Islet of Langerhans (tissue), 1 donor: Measurements from ENCODE around the gene FEM1B.

Experiments used
- FAIRE-seq: peaks from one replicate; lab custom pipeline; 2011; peaks lifted over from hg19 to GRCh38; lab: Jason Lieb, UNC

Gene FEM1B

DNA sequence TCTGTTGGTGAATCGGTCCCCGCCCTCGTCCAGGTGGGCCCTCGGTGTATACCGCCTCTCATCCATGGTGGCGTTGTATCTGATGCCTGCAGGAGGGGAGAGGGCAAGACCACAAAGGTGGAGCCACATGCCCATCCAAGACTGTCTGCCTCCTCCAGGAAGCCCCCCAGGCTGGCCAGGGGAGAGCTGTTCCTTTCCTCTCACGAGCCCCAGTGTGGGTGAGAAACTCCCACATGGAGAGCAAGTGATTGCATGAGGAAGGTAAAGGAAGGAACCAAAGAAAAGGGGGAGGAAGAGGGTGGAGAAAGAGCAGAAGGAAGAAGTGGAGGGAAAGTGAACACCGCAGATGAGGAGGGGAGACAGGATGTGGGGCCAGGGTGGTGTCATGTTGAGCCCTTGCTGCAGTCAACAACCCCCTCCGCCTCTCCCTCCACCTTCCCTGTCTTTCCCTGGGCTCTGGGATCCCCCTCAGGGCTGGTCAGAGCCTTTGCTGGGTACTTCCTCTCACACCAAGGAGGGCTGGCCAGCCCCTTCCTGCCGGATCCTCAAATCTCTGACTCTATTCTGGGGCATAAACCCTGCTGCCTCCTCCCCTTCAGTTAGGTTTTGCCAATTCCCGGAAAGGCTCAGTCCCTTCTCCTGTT lies 49.3 kb downstream of the FEM1B start:
- FAIRE-seq = no peak

DNA sequence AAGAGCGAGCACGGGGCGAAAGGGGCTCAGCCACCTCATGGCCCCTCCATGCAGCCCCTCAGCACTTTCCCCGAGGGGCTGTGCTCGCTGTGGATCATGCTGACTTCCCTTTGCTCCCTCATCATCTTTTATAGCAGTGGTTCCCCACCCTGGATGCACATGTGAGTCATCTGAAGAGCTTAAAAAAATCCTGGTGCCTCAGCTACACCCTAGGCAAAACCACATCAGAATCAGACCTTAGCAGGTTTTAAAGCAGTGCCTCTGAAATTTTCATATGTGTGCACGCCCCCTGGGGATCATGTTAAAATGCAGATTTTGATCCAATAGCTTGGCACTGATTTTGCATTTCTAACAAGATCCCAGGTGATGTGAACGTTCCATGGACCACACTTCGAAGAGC lies 50.9 kb downstream of the FEM1B start:
- FAIRE-seq = no peak

DNA sequence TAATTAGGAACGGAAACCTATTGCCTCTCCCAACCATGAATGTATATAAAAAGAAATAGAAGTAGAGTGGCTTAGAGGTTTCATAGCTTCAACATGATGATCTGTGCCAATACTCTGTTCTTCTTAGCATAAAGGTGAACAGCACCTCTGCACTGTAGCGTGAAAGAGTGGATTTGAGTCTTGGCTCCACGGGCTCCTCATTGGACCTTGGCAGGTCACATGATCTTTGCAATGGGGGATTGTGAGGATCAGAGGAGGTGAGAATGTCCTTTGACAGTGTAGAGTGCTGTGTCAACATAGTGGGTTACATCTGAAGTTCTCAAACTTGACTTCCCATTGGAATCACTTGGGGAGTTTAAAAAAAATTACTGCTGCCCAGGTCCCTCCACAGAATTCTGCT lies 51.4 kb downstream of the FEM1B start:
- no peak for FAIRE-seq

DNA sequence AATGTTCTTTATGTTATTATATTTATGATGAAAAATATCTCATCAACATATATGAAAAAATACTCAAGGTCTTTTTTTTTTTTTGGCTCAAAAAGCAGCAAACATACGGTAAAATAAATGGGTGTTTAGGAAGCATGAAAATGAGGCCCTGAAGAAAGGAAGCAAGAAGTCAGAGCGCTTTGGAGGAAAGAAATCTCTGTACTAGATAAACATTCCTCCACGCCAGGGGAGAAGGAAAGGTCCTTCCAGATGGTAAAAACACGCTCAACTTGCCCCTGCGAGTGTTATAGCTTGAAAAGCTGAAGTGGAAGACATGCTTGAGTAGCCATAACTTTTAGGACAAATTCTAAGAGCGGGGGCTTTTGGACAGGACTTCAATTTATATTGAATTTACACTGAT lies 52.9 kb downstream of the FEM1B start:
- no peak for FAIRE-seq

DNA sequence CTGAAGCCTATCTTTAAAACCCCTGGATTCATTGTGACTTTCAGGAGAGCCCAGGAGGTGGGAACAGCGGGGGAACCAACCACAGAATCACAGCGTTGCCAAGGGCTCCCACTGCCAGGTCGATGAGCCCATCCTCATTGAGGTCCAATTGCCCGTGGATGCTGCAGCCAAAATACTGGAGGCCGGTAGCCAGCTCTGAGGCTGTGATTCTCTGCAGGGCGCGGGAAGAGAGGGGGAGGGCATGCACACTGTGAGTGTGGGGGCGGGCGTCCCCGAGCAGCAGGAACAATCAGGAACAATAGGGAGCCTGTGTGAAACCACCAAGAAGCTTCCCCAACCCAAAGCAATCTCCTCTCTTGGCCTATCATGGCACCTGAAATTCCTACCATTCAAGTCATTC lies 53.4 kb downstream of the FEM1B start:
- FAIRE-seq = no peak

DNA sequence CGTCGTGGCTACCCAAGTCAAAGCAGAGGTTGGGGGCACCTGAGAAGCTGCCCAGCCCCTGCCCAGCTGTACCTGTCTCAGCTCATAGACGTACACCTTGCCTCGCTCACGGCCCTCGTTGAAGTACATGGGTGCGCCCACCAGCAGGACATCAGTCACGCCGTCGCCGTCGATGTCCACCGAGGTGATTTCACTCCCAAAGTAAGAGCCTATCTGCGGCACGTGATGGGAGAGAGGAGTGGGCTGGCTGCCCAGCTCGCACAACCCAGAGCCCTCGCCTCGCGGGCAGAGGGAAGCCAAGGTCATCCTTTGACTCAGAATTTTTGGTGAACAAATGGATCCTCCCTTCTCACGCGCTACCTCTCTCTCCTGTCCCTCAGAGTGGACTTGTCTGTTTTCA lies 54.7 kb downstream of the FEM1B start:
- FAIRE-seq = no peak

DNA sequence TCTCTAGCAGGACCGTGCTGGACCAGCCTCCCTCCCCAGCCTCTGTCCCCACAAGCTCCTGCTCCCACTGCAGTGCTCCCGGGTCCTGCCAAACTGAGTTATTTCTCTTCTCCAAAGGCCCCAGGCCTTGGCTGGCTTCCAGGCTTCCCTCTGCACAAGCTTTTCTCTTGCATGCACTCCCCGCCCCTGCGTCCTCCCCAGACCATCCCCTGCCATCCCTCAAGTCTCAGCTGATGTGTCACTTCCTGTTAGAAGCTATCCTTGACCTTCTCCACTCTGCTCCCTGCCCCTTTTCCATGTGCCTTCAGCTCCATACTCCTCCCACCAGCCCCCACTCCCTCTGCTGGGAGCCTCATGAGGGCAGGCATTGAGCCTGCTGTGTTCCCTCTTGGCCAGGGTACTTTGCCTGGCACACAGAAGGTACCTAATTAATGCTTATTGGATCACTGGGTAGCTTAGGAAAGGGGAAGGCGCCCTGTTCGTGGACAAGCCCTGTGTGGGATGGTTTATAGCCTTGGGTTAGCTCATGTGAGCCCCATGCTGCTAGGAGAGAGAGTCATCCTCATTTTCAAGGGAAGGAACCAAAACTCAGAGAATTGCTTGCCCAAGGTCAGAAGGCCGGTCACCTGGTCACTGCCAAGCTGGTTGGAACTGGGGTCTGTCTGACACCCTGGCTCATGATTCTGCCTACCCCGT lies 56.4 kb downstream of the FEM1B start:
- FAIRE-seq = no peak

DNA sequence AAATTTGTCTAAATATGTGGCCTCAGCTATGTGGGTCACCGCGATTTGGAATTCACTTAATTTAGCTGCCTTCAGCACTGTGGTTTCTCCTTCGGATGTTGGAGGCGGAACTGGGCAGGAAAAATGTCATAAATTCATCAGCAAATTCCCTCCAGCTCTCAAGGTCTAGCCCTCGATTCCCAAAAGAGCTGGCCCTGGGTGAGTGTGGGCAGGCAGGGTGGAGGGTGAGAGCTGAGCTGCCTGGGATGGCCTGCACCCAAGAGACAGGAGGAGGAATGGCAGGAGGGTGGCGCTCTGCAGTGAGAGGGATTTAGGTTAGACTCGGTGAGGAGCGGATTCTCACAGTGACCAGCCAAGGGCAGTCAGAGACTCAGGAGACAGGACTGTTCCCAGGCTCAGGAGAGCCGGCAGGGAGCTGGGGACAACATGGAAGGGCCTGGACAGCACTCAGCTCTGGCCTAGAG lies 57.1 kb downstream of the FEM1B start:
- FAIRE-seq = no peak

DNA sequence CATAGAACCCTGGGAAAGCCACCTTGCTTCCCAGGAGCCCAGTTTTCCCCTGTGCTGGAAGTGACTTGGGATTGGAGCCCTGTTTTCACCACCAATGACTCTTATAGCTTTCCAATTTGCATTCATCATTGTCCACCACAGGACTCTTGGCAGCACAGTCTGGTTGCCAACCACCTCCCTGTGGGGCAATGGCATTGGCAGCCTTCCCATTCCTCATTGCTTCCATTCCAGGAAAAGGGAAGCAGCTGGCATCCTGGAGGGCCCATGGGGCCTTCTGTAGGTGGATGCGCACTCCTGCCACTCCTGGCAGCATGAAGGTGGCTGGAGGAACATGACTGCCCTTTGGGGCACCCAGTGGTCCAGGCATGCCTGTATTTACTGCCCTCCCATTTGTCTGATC lies 57.7 kb downstream of the FEM1B start:
- FAIRE-seq = no peak

DNA sequence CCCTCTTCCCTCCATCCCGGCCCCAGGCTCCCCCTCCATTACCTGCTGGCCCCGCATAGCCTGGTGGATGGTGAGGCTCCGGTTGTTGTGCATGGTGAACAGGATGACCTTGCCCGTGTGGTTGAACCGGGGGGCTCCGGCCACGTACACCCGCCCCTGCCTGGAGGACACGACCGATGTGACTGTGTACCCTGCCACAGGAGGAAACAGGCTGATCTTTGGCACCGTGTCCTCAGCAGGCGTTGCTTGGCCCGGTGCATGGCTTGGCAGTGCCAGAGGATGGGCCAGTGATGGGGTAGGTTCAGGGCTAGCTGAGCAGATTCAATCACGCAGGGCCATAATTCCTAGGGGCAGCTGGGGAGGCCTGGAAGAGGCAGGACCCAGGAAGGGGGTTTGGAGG lies 58.1 kb downstream of the FEM1B start:
- no peak for FAIRE-seq

DNA sequence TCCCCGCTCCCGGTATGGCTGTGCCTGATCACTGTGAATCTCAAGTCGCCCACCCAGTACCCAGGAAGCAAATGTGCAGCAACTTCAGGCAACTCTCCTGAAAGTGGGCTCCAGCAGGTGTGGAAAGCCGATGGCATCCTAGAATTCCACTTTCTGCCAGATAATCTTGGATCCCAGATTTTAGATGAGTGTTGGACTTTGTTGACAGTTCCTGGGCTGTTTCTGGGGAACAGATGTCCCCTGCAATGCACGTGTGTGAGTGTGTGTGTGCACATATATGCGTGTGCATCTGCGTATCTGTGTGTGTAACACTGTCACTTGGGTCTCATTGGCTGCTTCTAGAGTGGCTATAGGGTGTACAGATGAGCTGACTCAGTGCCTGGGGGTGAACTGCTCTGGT lies 59.0 kb downstream of the FEM1B start:
- FAIRE-seq = no peak

DNA sequence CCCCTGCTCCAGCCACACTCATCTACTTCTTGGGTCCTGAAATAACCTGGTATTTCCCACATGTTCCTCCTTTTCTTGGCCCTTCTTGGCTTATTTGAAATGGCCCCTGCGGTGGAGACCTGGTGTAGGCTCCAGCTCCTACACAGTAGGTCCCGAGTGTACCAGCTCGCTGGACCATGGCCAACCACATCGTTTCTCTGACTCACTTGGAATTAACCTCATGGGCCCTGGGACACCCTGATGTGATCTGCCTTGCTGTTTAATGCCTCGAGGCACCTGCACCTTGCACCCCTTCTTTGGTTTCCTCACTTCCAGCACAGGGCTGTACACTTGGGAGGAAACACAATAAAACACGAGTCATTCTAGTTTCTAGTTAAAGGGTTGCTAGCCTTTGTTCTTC lies 60.3 kb downstream of the FEM1B start:
- FAIRE-seq = no peak

DNA sequence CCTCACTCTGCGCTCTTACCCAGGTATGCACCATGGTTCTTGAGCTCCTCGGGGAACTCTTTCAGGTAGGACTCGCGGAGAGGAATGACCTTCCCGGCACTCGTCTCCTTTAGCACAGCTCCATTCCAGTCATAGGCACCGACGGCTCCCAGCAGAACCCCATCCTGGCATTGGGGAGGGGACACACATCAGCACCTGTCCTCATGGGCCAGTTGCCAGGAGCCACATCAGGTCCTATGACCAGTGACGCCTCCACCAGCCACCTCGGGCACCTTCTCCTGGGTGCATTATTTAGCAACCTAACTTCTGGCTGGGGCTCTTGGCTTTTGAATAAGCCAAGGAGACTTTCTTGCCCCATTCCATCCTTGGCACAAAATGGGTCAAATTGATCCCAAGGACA lies 61.9 kb downstream of the FEM1B start:
- no peak for FAIRE-seq

DNA sequence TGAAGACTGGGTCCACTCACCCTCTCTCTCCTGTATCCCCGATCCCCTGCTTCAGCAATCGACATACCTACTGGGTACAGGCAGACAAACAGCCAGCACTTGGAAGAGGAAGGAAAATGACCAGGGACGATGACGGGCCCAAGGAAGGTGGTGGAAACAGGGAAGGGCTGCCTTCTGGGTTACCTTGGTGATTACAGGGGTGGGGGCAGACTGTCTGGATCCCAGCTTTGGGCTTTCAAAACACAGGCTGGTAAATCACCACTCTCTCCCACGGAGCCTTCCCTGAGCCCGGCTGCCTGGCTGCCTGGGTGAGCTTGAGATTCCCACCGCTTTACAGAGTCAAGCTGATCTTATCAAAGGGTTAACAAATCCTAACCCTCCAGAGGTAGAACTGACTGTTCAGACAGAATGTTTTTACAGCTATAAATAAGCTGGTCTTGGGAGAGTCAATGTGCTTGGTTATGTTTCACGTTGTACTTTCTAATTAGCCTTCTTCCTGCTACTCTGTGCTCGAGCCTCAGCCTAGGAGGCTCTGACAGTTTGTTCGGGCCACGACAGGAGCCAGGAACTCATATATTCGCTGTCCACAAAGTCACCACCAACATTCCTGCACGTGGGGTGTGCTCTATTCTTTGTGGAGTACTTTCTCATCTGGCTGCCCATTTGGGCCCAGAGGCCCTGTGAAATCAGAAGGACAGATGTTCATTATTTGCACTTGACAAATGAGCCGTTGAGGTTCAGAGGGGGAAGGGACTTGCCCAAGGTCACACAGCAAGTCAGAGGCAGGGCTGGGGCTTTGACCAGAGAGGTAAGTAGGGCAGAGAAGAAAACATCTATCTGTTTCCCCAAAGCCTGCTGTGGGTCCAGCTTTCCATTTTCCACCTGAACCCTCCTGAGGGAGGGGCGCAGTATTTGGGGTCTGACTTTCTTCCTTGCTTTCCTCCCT lies 63.5 kb downstream of the FEM1B start:
- no peak for FAIRE-seq

DNA sequence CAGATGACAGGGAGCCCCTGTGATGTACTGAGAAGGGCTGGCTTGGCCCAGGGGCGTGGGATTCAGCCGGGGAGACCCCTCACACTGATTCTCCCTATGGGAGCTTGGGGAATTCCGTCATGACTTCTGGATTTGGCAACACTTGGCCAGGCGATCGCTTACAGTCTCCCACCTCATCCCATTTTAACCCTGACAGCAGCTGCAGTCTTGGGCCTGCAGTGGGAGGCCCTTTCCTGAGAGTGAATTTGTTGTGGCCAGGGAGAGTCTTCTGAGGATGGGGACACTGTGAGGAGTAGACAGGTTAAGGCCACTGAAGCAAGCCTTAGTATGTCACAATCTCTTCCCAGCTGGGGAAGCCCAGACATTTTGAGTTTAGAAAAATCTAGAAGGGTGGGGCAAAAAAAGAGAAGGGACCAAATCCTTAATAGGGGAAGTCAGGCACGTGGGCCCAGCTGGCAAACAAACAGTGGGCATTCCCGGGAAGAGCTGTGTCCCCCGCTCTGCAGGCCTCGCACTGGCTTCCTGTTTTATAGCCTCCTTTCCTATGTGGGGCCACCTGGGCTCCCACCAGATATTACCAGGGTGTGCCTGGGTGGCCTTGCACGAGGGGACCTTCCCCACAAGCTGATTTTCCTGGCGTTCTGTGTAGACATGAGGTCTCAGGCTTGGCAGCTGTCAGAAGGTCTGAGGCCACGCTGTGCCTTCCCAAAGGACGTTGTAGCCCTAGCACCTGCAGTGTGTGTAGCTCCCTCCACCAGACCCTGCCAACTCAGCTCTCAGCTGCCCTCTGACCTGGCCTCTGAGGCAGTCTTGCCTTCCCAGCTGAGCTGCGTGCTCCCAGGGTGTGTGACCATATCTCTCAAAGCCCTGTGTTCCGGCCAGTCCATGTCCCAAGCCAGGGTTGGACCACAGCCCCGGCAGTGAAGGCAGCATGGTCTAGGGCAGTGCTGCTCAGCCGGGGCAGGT lies 64.5 kb downstream of the FEM1B start:
- no peak for FAIRE-seq

DNA sequence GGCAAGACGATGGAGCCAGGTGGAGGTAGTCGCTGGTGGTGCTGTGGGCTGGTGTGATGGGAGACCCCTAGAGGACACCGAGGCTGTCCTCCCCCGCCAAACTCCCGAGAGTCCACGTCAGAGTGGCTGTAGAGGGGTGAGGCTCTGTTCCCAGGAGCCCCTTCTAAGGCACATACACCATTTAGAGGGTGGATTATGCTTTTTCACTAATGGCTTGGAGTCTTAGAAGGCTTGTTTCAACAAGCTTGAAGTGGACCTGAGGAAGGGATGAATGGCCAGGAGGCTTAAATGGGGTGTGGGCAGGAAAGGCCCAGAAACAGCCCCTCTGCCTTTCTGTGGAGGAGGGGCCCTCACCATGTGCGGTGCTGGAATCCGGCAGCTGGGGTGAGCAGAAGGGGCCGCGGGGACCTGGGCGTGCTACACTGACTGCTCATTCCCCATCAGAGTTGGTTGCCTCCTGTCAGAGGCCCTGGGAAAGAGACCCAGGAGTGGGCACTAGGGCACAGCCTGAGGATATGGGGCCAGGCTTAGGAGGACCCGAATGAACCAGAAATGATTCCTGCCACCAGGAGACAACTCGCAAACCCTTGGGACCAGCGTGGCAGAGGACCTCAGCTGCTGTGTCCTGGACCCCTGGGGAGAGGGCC lies 66.2 kb downstream of the FEM1B start:
- FAIRE-seq = no peak

DNA sequence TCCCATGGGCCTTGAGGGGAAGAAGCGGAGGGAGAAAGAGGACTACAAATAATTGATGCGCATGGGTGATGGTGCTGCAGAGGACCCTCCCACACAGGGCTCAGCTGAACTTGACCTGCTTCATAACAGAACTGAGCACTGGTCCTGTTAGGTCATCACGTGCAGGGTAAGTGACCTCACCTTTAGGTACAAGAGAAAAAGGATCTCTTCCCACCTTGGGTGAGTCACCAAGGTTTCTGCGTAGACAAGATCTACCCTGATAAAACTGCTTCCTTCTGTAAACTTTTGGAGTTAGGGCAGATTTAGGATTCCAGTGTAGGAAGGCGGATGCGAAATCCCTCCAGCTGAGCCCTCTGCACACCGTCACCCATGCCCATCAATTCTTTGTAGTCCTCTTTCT lies 67.1 kb downstream of the FEM1B start:
- no peak for FAIRE-seq
